HG03457 (cell line): ENCODE results near the gene ZNF512B.
A peak's percentile ranks its signal among the peaks of the same experiment; 100 is the strongest.
"Not testable (repeated sequence)": the region's sequence is repeated elsewhere in the genome, so short reads cannot be mapped to it uniquely, and the experiment has no call there.

Source experiments
- ATAC-seq: cut with Tn5 transposase; IDR thresholded peaks from one replicate; pipeline ENCODE4 v1.9.1; 2021; ENCODE audit warnings: moderate number of reproducible peaks; ENCODE audit not compliant: unreplicated experiment

ZNF512B gene

GRCh38 chr20:63963784-63964301 lies 5.9 kb downstream of the ZNF512B start:
- ATAC-seq: no peak

- ATAC-seq: no peak
Measured at GRCh38 chr20:63963348-63963741, 6.4 kb downstream of the ZNF512B start.

- ATAC-seq: no peak
Measured at GRCh38 chr20:63962426-63963347, 7.0 kb downstream of the ZNF512B start.

GRCh38 chr20:63961664-63962425 lies 7.9 kb downstream of the ZNF512B start:
- ATAC-seq: no peak

GRCh38 chr20:63960654-63961621 lies 8.8 kb downstream of the ZNF512B start:
- not testable (repeated sequence) for ATAC-seq

GRCh38 chr20:63959699-63960075 lies 10.0 kb downstream of the ZNF512B start:
- no peak for ATAC-seq

- ATAC-seq: no peak
Measured at GRCh38 chr20:63958964-63959698, 10.6 kb downstream of the ZNF512B start.

- ATAC-seq: no peak
Measured at GRCh38 chr20:63958471-63958870, 11.3 kb downstream of the ZNF512B start.

GRCh38 chr20:63957690-63958441 lies 11.9 kb downstream of the ZNF512B start:
- ATAC-seq: no peak

- no peak for ATAC-seq
Measured at GRCh38 chr20:63957004-63957689, 12.6 kb downstream of the ZNF512B start.

GRCh38 chr20:63956664-63957003 lies 13.1 kb downstream of the ZNF512B start:
- ATAC-seq: no peak

GRCh38 chr20:63955827-63956663 lies 13.7 kb downstream of the ZNF512B start, which contains the start of gene UCKL1:
Gene UCKL1, minus strand, starts transcription at chr20:63956416. Its CDS starts 44 bp downstream, at chr20:63956372.
- ATAC-seq: peak; percentile 47

- ATAC-seq: peak; percentile 5
Measured at GRCh38 chr20:63955281-63955826, 14.4 kb downstream of the ZNF512B start.

GRCh38 chr20:63953764-63954429 lies 15.8 kb downstream of the ZNF512B start:
- no peak for ATAC-seq

GRCh38 chr20:63952769-63953168 lies 17.0 kb downstream of the ZNF512B start:
- no peak for ATAC-seq

GRCh38 chr20:63952210-63952535 lies 17.6 kb downstream of the ZNF512B start:
- ATAC-seq: no peak
